DOHH2 (cell line): ENCODE measurements around the gene CBX3.
A peak's percentile ranks its signal among the peaks of the same experiment; 100 is the strongest.

Source experiments
- H3F3A ChIP-seq: fragments of 200-600 bp; sonication (generic), shearing (Covaris generic); 2 replicates; pipeline ENCODE4 v1.6.0; 2016; ENCODE audit warnings: antibody characterized with exemption, mild to moderate bottlenecking; ENCODE audit not compliant: control insufficient read depth, insufficient read depth
- H3K27ac ChIP-seq: fragments of 200-600 bp; sonication (generic); 2 replicates; pipeline ENCODE4 v1.5.1; 2014; ENCODE audit warnings: low read depth, mild to moderate bottlenecking, low read length, moderate library complexity
- H3K27me3 ChIP-seq: fragments of 200-600 bp; sonication (generic); 2 replicates; pipeline ENCODE4 v1.6.1; 2014; ENCODE audit warnings: mild to moderate bottlenecking, low read length, mixed read lengths; ENCODE audit not compliant: control insufficient read depth
- H3K36me3 ChIP-seq: fragments of 200-600 bp; sonication (generic); 2 replicates; pipeline ENCODE4 v1.6.1; 2014; ENCODE audit warnings: mild to moderate bottlenecking, low read length, moderate library complexity, mixed read lengths; ENCODE audit not compliant: control insufficient read depth
- H3K4me1 ChIP-seq: fragments of 200-600 bp; sonication (generic); 2 replicates; pipeline ENCODE4 v1.6.1; 2014; ENCODE audit warnings: mild to moderate bottlenecking, low read length, mixed read lengths; ENCODE audit not compliant: control insufficient read depth
- H3K4me2 ChIP-seq: fragments of 200-600 bp; sonication (generic); 2 replicates; pipeline ENCODE4 v1.6.0; 2014; ENCODE audit warnings: mild to moderate bottlenecking, low read length, moderate library complexity
- H3K4me3 ChIP-seq: fragments of 200-600 bp; sonication (generic); 2 replicates; pipeline ENCODE4 v1.5.1; 2014; ENCODE audit warnings: mild to moderate bottlenecking, low read length, mixed read lengths
- H3K79me2 ChIP-seq: fragments of 200-600 bp; sonication (generic); 2 replicates; pipeline ENCODE4 v1.6.1; 2014; ENCODE audit warnings: mild to moderate bottlenecking, low read length, mixed read lengths; ENCODE audit not compliant: control insufficient read depth
- H3K9me2 ChIP-seq: fragments of 200-600 bp; sonication (generic); replicated peaks from 2 replicates; pipeline ENCODE4 v1.6.1; 2014; ENCODE audit warnings: mild to moderate bottlenecking, low read length, mixed read lengths; ENCODE audit not compliant: control insufficient read depth
- H3K9me3 ChIP-seq: fragments of 200-600 bp; sonication (generic); 2 replicates; pipeline ENCODE4 v1.6.1; 2014; ENCODE audit warnings: antibody characterized with exemption, low read length, mixed read lengths; ENCODE audit not compliant: control insufficient read depth, insufficient read depth
- H4K20me1 ChIP-seq: fragments of 200-600 bp; sonication (generic); 2 replicates; pipeline ENCODE4 v1.6.0; 2014; ENCODE audit warnings: low read depth, mild to moderate bottlenecking, antibody characterized with exemption, low read length, moderate library complexity; ENCODE audit not compliant: control insufficient read depth, insufficient read depth
- EZH2phosphoT487 ChIP-seq: fragments of 200-600 bp; sonication (generic); IDR thresholded peaks from 2 replicates; pipeline ENCODE4 v1.6.1; 2017; ENCODE audit warnings: borderline replicate concordance, mild to moderate bottlenecking, antibody characterized with exemption, low read length, moderate library complexity, mixed read lengths
- TF ChIP-seq, protein P1 (sequence below): fragments of 200-600 bp; sonication (generic); IDR thresholded peaks from one replicate; pipeline ENCODE4 v1.5.1; 2014; ENCODE audit warnings: antibody characterized with exemption, mild to moderate bottlenecking, low read depth, low read length; ENCODE audit not compliant: poor library complexity, severe bottlenecking

The CBX3 gene

DNA sequence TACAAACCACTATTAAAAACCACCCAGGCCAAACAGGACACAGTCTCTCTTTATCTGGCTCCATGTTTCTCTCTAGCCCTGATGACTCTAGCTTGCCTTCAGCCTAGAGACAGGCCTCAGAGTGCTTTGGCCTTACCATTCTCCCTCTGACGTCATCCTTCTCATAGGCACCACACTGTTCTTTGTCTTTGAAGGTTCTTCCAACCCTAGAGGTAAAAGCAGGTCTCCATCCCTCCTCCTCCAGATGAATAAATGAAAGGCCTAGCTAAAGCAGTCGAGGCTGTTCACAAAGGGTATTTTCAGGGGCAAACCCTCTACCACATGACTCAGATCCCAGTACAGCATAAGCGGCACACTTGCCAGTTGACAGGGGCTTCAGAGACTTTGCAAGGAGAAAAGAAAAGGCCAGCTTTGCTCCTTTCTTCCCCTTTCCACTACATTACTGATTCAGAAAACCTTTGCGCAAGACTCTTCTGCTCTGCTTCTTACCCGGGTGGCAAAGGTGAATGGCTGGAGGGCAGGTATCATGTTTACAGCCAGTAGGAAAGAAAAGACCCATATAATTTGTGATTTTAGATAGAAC, 34.8 kb upstream of the CBX3 start:
- Histone ChIP-seq H3K4me3 (no peak overlapping the region), H3K9me3 (no peaks in the 10 kb centered on the region), H3K4me2 (0 out of 2 replicates have a peak overlapping the region, but pooled peaks have one; percentile 3), H3K27me3 (no peaks in the 10 kb centered on the region), H3K27ac (no peak overlapping the region), H3K9me2 (no peaks in the 10 kb centered on the region), H3K36me3 (peaks cover 10% of the 10 kb centered on the region; the same call in 1 of the 2 replicates), H3K79me2 (peaks cover 62% of the 10 kb centered on the region), H4K20me1 (no peaks in the 10 kb centered on the region), H3F3A (no peaks in the 10 kb centered on the region), H3K4me1 (peaks cover 14% of the 10 kb centered on the region)
- no peak for TF ChIP-seq EZH2phosphoT487
- TF ChIP-seq, protein P1, sequence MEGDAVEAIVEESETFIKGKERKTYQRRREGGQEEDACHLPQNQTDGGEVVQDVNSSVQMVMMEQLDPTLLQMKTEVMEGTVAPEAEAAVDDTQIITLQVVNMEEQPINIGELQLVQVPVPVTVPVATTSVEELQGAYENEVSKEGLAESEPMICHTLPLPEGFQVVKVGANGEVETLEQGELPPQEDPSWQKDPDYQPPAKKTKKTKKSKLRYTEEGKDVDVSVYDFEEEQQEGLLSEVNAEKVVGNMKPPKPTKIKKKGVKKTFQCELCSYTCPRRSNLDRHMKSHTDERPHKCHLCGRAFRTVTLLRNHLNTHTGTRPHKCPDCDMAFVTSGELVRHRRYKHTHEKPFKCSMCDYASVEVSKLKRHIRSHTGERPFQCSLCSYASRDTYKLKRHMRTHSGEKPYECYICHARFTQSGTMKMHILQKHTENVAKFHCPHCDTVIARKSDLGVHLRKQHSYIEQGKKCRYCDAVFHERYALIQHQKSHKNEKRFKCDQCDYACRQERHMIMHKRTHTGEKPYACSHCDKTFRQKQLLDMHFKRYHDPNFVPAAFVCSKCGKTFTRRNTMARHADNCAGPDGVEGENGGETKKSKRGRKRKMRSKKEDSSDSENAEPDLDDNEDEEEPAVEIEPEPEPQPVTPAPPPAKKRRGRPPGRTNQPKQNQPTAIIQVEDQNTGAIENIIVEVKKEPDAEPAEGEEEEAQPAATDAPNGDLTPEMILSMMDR: no peak

DNA sequence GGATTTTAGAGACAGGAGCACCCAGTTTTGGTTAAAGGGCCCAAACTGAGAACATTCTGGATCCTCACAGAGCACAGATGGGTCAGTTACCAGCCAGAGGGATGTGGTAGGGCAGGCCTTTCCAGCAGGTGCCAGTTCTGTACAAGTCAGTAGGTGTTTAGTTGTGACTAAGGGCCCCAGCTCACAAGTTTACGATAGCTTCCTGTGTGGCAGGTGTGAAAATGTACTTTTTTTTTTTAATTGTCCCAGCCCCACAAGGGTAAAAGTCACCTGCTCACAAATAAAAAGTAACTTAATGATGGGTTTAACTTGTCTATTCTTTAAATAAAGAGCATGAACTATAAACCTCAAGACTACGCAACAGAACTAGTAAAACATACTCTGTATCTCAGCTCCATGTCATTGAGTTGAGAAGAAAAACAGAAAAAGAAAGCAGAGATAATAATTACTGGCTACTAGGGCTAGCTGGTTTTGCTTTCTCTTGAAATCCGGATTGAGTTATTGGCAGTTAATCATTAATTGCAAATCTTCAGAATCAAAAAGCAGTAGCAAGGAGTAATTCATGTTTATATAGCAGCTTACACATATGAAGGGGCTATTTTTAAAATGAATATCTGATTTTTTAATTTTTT, 34.1 kb upstream of the CBX3 start:
- no peaks in the 10 kb centered on the region for H3K9me3 ChIP-seq
- peaks cover 10% of the 10 kb centered on the region; the same call in 1 of the 2 replicates for H3K36me3 ChIP-seq
- H3K9me2 ChIP-seq: no peaks in the 10 kb centered on the region
- no peaks in the 10 kb centered on the region for H3K27me3 ChIP-seq
- peaks cover 14% of the 10 kb centered on the region for H3K4me1 ChIP-seq
- no peaks in the 10 kb centered on the region for H4K20me1 ChIP-seq
- H3K4me3 ChIP-seq: no peak overlapping the region
- H3K27ac ChIP-seq: no peak overlapping the region
- no peak for TF ChIP-seq EZH2phosphoT487
- TF ChIP-seq, protein P1: no peak
- H3F3A ChIP-seq: no peaks in the 10 kb centered on the region
- H3K4me2 ChIP-seq: 0 out of 2 replicates have a peak overlapping the region, but pooled peaks have one; percentile 3
- H3K79me2 ChIP-seq: peaks cover 61% of the 10 kb centered on the region

DNA sequence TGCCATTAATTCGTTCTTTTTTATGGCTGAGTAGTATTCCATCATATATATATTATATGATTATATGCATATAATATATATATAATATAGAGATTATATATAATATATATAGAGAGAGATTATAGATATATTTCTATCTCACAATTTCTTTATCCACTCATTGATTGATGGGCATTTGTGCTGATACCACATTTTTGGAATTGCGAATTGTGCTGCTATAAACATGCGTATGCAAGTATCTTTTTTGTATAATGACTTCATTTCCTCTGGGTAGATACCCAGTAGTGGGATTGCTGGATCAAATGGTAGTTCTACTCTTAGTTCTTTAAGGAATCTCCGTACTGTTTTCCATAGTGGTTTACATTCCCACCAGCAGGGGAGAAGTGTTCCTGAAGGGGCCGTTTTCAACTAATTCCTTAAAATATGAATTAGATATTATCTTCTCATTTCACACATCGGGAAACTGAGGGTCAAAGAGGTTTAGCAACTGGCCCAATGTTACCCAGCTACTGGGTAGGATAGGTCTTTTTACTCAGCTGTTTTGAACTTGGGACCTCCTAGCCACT, 33.0 kb upstream of the CBX3 start:
- no peak for TF ChIP-seq EZH2phosphoT487
- TF ChIP-seq, protein P1: no peak
- Histone ChIP-seq H4K20me1 (no peaks in the 10 kb centered on the region), H3K4me2 (no peak overlapping the region), H3K9me3 (no peaks in the 10 kb centered on the region), H3K36me3 (peaks cover 10% of the 10 kb centered on the region; the same call in 1 of the 2 replicates), H3K79me2 (peaks cover 54% of the 10 kb centered on the region), H3K9me2 (no peaks in the 10 kb centered on the region), H3K4me1 (peaks cover 14% of the 10 kb centered on the region), H3F3A (no peaks in the 10 kb centered on the region), H3K27ac (no peak overlapping the region), H3K27me3 (no peaks in the 10 kb centered on the region), H3K4me3 (no peak overlapping the region)
